CD4-positive, alpha-beta T cell treated with Interleukin-12 subunit alpha and Interleukin-12 subunit beta, for 1 hour (primary cell): ENCODE measurements around the gene ABHD17B.
"Not testable (repeated sequence)": the region's sequence is repeated elsewhere in the genome, so short reads cannot be mapped to it uniquely, and the experiment has no call there.

Experiments
- DNase-seq: peaks from one replicate; pipeline ENCODE4 v3.0.0-alpha.2; 2020

ABHD17B gene

DNA sequence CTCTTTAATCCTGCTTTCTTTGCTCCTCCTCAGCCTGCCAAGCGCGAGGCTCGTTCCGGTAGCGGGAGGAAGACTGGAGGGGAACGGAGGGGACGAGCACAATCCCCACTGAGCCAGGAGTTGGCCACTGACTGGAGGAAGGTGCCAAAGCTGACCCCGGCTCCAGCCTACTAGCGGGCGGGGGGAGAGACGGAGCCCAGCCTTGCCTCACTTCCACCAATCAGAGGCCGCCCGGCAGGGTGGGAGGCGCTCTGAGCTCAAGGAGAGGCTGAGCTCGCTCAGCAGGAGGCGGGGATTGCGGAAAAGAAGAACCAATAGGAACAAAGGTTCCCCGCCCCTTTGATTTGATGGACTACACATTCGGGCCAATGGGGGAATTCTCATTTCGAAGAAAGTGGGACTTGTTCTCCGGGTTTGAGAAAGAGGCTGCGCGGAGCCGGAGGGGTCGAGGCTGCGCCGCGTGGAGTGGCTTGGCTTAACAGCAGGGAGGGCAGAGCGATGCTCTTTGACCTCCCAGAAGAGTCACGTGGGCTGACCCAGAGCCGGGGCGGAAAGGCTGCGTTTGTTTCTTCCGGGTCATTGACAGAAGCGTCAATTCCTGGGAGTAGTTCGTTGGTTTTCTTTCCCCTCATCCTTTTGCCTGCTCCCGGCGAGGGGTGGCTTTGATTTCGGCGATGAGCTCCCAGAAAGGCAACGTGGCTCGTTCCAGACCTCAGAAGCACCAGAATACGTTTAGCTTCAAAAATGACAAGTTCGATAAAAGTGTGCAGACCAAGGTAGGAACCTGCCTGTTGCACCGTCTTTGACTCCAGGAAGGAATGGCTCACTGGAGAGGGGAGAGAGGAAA, at the start of gene ABHD17B, which contains the start of gene C9orf85:
ABHD17B (minus strand) TSS at position 133 of the 847 bp plus-strand sequence. CDS start 36,113 bp downstream, outside the sequence.
C9orf85 (plus strand) TSS at position 579 of the 847 bp plus-strand sequence; CDS start at position 675, 96 bp downstream.
- DNase-seq = peak; percentile 98

GRCh38 chr9:71955300-71955915, 44.4 kb upstream of the ABHD17B start:
- no peak for DNase-seq

- DNase-seq = not testable (repeated sequence)
Measured at GRCh38 chr9:71954652-71955051, 43.7 kb upstream of the ABHD17B start.

GRCh38 chr9:71944754-71945375, 33.9 kb upstream of the ABHD17B start:
- DNase-seq = no peak

DNA sequence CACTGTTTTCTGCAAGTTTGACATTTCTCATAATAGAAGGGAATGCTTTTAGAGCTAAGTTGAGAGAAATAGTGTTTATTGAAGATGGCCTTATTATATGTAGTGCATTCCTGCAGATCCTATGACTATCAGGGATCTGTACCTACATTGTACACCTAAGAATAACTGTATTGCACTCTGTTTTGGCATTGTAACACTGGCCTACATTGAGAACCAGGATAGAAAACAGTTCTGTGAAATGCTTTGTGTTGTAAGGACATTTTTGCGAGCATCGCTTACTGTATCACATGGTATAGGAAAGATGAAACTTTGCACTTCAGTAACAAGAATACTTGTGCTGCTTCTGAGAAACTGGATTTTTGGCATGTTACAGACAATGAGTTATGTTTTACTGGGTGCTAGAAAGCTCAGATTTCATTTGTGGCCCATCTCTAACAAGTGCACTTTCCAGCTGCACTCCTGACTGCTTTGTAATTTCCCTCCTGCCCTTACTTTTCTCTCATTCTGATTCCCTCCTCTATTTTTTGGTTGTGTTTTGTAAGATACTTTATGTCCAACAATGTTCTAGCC, 31.1 kb upstream of the ABHD17B start:
- DNase-seq = no peak

DNA sequence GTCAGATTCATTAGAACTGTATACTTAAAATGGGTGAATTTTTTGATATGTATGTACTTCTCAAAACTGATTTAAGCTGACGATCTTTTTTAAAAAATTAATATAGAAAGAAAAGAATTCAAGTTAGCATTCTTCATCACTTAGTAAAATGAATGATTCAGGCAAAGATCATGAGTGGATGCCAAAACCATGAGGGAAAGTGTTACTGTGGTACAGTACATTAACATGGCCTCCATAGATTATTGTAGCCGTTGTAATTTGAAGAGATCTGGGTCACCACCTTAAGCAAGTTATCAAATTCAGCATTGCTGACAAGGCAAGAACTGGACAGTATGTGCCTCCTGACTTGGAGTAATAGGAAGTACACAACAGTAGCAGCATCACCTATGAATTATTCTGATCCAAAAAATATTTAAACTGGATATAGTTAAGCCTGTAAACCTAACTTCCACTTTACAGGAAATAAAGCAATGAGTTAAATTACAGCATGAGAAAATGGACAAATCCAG, 30.1 kb upstream of the ABHD17B start:
- DNase-seq = no peak

- DNase-seq = no peak
Measured at GRCh38 chr9:71937898-71938297, 26.9 kb upstream of the ABHD17B start.

GRCh38 chr9:71937070-71937625, 26.2 kb upstream of the ABHD17B start:
- DNase-seq = no peak

- DNase-seq = no peak
Measured at GRCh38 chr9:71936066-71936465, 25.1 kb upstream of the ABHD17B start.

DNA sequence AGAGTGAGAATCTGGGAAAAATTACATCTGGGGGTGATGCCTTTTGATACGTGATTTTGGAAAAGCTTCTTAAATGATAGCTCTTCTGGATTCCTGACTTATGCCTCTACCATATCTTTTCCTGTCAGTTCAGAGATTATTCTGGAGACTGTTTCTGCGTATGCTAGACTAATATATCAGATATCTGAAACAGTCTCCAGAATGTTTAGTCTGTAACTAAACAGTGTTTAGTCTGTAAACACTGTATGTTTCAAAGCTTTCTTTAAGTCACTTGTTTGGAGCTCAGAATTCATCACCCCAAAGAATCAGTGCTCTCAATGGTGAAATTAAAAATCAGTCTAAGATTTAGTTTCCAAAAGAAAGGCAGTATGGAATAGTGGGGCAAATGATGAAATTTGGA, 20.2 kb upstream of the ABHD17B start:
- no peak for DNase-seq

- DNase-seq = no peak
Measured at GRCh38 chr9:71929791-71930440, 18.9 kb upstream of the ABHD17B start.

DNA sequence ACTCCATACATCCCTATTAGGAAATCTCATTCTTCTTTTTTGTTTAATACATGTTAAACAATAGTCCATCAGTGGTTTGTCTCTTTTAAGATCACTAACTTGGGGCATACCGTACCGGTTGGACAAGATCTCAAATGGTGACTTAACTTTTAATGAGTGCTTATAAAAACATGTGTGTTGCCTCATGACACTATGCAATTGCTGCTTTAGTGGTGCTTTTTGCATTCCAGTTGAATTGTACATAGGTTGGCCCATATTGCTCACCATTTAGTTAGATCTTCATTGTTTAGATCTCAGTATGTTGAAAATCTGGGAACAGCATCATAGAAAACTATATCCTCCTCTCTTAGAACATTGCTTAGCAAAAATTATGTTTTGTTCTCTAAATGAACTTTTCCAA, 18.2 kb upstream of the ABHD17B start:
- no peak for DNase-seq

GRCh38 chr9:71928806-71929205, 17.8 kb upstream of the ABHD17B start:
- no peak for DNase-seq

GRCh38 chr9:71928376-71928775, 17.4 kb upstream of the ABHD17B start:
- DNase-seq = no peak

GRCh38 chr9:71925834-71926233, 14.8 kb upstream of the ABHD17B start:
- DNase-seq = no peak

DNA sequence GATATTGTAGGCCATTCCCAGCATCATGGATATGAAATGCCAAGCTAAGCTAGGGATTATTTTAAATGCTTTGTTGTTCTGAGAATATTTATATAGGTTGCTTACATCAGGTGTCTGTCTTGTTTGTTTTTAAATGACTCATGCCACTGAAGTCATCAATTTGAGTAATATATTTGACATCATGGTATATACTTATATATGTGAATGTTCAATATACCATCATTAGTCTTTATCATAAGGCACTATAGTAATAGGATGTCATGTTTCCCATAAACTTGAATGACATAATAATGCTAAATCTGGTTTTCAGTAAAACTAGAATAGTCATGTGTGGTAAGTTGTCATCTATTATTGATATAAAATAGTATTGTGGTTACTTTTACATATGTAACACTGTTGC, 13.6 kb upstream of the ABHD17B start:
- no peak for DNase-seq

DNA sequence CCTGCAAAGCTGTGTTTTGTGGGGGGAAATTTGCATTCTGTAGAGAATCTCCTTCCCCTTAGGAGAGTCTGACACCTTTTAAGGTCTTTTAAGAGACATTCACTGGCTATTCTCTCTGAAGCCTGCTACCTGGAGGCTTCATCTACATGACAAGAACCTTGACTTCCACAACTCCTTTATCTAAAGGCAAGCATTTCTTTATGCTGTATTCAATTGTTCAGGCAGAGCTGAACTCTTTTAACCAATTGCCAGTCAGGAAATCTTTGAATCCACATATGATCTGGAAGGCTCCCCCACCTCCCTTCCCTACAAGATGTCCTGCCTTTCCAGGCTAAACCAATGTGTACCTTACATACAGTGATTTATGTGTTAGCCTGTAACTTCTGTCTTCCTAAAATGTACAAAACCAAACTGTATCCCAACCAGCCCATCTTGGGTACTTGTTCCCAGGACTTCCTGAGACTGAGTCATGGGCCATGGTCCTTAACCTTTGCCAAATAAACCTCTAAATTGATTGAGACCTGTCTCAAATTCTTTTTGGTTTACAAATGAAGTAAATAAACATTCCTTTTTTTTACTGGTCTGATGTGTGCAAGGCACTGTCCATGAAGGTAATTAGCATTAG, 10.3 kb upstream of the ABHD17B start:
- no peak for DNase-seq

- no peak for DNase-seq
Measured at GRCh38 chr9:71920456-71921189, 9.6 kb upstream of the ABHD17B start.

DNA sequence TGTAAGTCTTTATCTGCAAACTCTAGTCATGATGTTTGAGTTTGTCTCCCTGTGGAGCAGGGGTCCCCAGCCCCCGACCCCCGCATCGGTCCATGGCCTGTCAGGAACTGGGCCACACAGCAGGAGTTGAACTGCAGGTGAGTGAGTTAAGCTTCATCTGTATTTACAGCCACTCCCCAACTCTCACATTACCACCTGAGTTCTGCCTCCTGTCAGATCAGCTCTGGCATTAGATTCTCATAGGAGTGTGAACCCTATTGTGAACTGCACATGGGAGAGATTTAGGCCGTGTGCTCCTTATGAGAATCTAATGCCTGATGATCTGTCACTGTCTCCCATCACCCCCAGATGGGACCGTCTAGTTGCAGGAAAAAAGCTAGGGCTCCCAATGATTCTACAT, 7.4 kb upstream of the ABHD17B start:
- DNase-seq = no peak

- no peak for DNase-seq
Measured at GRCh38 chr9:71916834-71917534, 6.0 kb upstream of the ABHD17B start.
